ENCODE measurements around the gene AMMECR1L. TPM values are rescaled to one million over a fixed set of nuclear protein-coding genes. Genes with fewer than 3 reads are reported as not detected.

Gene AMMECR1L
- total and polyA plus RNA-seq, 2 of the 4 experiments (the other 2 are of a cell fraction): 13.4 to 14.0 TPM

GRCh38 chr2:127853671-127854070 lies 32.1 kb downstream of the AMMECR1L start:
- CTCF ChIA-PET: interaction anchor here (0.6 kb wide), 1 partner anchor 58 kb away, joined by 3 read pairs; no protein-coding TSS in a partner anchor
- H2AFZ ChIP-seq (replicated peaks; ENCODE audit: low read length, poor library complexity): no peak overlapping the region
- no peak overlapping the region for H3K4me2 ChIP-seq (ENCODE audit: low read depth, low read length)
- POLR2A ChIA-PET (ENCODE audit: unreplicated experiment): no interaction called here
- no peak overlapping the region for H4K8ac ChIP-seq (ENCODE audit: low read depth in 2 of 2, low read length in 2 of 2)
- no peaks in the 10 kb centered on the region for H3K27me3 ChIP-seq (ENCODE audit: control insufficient read depth, insufficient read depth, low read length)
- peaks cover 18% of the 10 kb centered on the region for H3K36me3 ChIP-seq (ENCODE audit: control insufficient read depth, insufficient read depth, low read length)
- no peak for ATAC-seq (ENCODE audit: low read depth)
- TF ChIP-seq SMC3 (IDR thresholded peaks at IDR 0.05; ENCODE audit: low read depth, low read length) (no peak), MAZ (IDR thresholded peaks at IDR 0.05; ENCODE audit: borderline replicate concordance, low read depth, low read length) (no peak), USF2 (IDR thresholded peaks at IDR 0.05; ENCODE audit: low read depth, low read length) (no peak), RFX5 (IDR thresholded peaks at IDR 0.05; ENCODE audit: low read depth, low read length) (no peak), CHD1 (IDR thresholded peaks at IDR 0.05; ENCODE audit: low read depth, low read length) (no peak), NFE2L2 (IDR thresholded peaks at IDR 0.05; ENCODE audit: low read depth, low read length) (no peak), CTCF (conservative IDR thresholded peaks at IDR 0.05; ENCODE audit: low read depth, low read length) (no peak), MXI1 (IDR thresholded peaks at IDR 0.05; ENCODE audit: borderline replicate concordance, low read depth, low read length) (no peak), FOS (IDR thresholded peaks at IDR 0.05; ENCODE audit: low read depth, low read length) (no peak), RAD21 (IDR thresholded peaks at IDR 0.05; ENCODE audit: low read length) (no peak), RCOR1 (IDR thresholded peaks at IDR 0.05; ENCODE audit: insufficient replicate concordance, low read length) (no peak), POLR2A (IDR thresholded peaks at IDR 0.05; ENCODE audit: low read depth, low read length) (no peak), CEBPB (IDR thresholded peaks at IDR 0.05; ENCODE audit: low read depth, low read length) (no peak), ELK1 (IDR thresholded peaks at IDR 0.05; ENCODE audit: borderline replicate concordance, low read depth, low read length) (no peak)
- H2BK120ac ChIP-seq (ENCODE audit: low read depth, low read length): no peak overlapping the region
- H2BK5ac ChIP-seq (ENCODE audit: low read depth, low read length, poor library complexity, severe bottlenecking): no peak overlapping the region
- DNase-seq: peak; percentile 49
- no peak overlapping the region for H2AK5ac ChIP-seq (ENCODE audit: low read depth, low read length)
- no peak overlapping the region for H3K4me3 ChIP-seq (ENCODE audit: insufficient read depth, low read depth, low read length)
- peak overlapping the region; percentile 3; the same call in 1 of the 2 replicates for H3K23ac ChIP-seq (ENCODE audit: low read depth, low read length)
- no peaks in the 10 kb centered on the region for H3K9me3 ChIP-seq (ENCODE audit: control insufficient read depth, insufficient read depth, low read length)
- 83% methylated on average over 1 of the region's 4 CpGs; no CpG with 5 or more reads in 1 of the 2 experiments for WGBS, 2 experiments (ENCODE audit: extremely low coverage in 2 of 2, insufficient read length in 1 of 2)
- peaks cover 42% of the 10 kb centered on the region for H4K20me1 ChIP-seq (ENCODE audit: insufficient read depth, low read length)
- H4K91ac ChIP-seq (ENCODE audit: insufficient read depth, low read depth, low read length): no peak overlapping the region
- H3K4ac ChIP-seq (ENCODE audit: low read depth, low read length): no peak overlapping the region
- H2BK20ac ChIP-seq (ENCODE audit: low read depth, low read length): no peak overlapping the region
- H2BK15ac ChIP-seq (ENCODE audit: low read depth, low read length): no peak overlapping the region
- H4K5ac ChIP-seq (ENCODE audit: low read depth, low read length): no peak overlapping the region
- in situ Hi-C loops (cut with MboI; ENCODE audit: low sequenced_read_pairs) (no loop called here), dilution Hi-C loops (cut with HindIII; ENCODE audit: low sequenced_read_pairs, unreplicated experiment) (no loop called here), intact Hi-C loops (cut with micrococcal nuclease) (no loop called here)
- H3K18ac ChIP-seq (ENCODE audit: low read depth, low read length): no peak overlapping the region
- H3K4me1 ChIP-seq (ENCODE audit: control insufficient read depth, insufficient read depth, low read length): peaks cover 2% of the 10 kb centered on the region; the same call in 1 of the 2 replicates
- no peak overlapping the region for H2AK9ac ChIP-seq (replicated peaks; ENCODE audit: low read depth, low read length, poor library complexity)
- peaks cover 10% of the 10 kb centered on the region for H3K9me1 ChIP-seq (ENCODE audit: insufficient read depth, low read length)
- H3K56ac ChIP-seq (ENCODE audit: extremely low read depth, insufficient read depth, low read length): no peak overlapping the region
- BruUV-seq (replicated peaks): no TSS peak
- H3K27ac ChIP-seq (ENCODE audit: insufficient read depth, low read length): no peak overlapping the region
- H3K14ac ChIP-seq (replicated peaks; ENCODE audit: low read depth, low read length): no peak overlapping the region
- no peak overlapping the region for H3K9ac ChIP-seq (ENCODE audit: low read depth, low read length)
- H3K79me1 ChIP-seq (ENCODE audit: low read depth in 1 of 2, low read length in 2 of 2): peaks cover 33 to 67% of the 10 kb centered on the region in 2 experiments

All from IMR-90 (cell line).